ENCODE data around the gene RABIF.
"Not testable (repeated sequence)": the region's sequence is repeated elsewhere in the genome, so short reads cannot be mapped to it uniquely, and the experiment has no call there.

The RABIF gene

GRCh38 chr1:202888531-202889360 is at the start of gene RABIF:
RABIF (minus strand) TSS chr1:202889149; CDS start chr1:202889098, 51 bp downstream.
- DNase-seq = peak; percentile 98

DNA sequence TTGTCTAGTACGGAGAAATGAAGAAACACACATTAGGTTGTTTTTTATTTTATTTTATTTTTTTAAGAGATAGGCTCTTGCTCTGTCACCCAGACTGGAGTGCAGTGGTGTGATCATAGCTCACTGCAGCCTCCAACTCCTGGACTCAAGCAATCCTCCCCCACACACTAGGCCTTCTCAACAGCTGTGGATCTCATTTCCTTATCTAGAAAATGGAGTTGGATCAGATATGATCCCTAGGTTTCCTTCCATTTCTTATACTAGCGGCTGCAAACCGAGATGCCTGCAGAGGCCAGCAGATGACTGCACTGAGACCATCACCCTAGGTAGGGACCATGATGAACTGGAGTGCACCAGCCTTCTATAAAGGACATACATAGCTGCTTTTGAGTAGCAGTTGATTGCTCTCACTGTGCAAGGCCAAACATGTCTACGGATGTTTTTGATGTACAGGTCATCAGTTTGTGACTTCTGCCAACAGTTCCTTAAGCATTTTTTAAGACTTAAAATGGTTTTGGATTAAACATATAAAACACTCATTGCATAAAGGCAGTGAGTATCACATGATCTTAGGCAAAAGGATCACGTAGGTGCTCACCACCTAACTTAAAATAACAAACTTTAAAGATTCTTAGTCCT is 49.5 kb upstream of the RABIF start:
- no peak for DNase-seq

- not testable (repeated sequence) for DNase-seq
Observed at GRCh38 chr1:202936409-202936808, 47.5 kb upstream of the RABIF start.

DNA sequence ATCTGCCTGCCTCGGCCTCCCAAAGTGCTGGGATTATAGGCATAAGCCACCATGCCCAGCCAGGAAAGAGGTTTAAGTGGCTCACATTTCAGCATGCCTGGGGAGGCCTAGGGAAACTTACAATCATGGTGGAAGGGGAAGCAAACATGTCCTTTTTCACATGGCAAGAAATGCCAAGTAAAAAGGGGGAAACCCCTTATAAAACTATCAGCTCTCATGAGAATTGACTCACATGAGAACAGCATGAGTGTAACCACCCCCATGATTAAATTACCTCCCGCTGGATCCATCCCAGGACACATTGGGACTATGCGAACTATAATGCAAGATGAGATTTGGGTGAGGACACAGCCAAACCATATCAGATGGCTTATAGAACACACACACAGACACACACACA is 46.9 kb upstream of the RABIF start:
- no peak for DNase-seq

DNA sequence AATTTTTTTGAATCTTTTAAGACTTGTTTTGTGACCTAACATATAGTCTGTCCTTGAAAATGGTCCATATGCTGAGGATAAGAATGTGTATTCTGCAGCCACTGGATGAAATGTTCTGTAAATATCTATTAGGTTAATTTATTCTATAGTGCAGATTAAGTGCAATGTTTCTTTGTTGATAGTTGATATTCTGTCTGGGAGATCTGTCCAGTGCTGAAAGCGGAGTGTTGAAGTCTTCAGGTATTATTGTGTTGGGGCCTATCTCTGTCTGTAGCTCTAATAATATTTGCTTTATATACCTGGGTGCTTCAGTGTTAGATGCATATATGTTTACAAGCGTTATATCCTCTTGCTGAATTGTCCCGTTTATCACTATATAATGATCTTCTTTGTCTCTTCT is 45.8 kb upstream of the RABIF start:
- no peak for DNase-seq

DNA sequence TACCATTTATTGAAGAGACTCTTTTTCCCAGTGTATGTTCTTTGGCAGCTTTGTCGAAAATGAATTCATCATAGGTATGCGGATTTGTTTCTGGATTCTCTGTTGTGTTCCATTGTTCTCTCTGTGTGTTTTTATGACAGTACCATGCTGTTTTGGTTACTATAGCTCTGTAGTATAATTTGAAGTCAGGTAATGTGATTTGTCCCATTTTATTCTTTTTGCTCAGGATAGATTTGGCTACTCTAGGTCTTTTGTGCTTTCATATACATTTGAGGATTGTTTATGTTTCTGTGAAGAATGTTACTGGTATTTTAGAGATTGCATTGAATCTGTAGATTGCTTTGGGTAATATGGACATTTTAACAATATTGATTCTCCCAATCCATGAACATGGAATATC is 43.5 kb upstream of the RABIF start:
- DNase-seq = no peak

- peak; percentile 96 for DNase-seq
Observed at GRCh38 chr1:202926581-202927491, 37.9 kb upstream of the RABIF start, which contains the start of gene KLHL12. KLHL12 (minus strand) TSS chr1:202927234; CDS start chr1:202925162, 2,072 bp downstream.

DNA sequence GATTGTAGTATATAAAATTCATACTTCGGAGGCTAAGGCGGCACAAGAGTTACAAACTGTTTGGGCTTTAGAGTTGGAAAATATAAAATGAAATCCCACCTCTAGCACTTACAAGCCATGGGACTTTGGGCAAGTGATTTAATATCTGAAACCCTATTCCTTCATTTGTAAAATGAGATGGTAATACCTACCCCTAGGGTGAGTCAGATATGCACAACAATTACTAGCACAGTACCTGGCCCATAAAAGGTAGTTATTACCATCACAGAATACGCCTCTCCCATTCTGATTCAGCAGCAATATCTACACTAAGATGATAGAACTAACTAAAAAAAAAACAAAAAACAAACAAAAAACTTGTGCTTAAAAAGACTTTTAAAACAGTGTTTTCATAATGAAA is 34.6 kb upstream of the RABIF start:
- no peak for DNase-seq

DNA sequence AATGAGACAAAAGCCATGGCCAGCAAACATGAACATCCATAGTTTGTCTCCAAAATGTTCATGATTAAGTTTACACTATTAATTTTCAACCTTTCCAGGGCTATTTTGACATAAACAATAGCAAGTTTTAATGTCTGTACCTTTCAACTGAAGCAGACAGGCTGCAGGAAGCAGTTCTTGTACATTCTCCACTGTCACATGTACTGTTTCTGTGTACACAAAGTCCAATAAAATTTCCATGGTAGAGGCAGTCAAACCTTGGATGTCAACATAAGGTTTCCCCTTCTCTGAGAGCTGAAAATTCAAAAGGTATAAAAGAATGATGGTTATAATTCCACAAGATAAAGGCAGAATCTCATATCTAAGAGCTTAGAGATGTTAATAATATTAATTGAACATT is 30.7 kb upstream of the RABIF start:
- DNase-seq = no peak

GRCh38 chr1:202915146-202915545 is 26.2 kb upstream of the RABIF start:
- no peak for DNase-seq

GRCh38 chr1:202912476-202912875 is 23.5 kb upstream of the RABIF start:
- not testable (repeated sequence) for DNase-seq

DNA sequence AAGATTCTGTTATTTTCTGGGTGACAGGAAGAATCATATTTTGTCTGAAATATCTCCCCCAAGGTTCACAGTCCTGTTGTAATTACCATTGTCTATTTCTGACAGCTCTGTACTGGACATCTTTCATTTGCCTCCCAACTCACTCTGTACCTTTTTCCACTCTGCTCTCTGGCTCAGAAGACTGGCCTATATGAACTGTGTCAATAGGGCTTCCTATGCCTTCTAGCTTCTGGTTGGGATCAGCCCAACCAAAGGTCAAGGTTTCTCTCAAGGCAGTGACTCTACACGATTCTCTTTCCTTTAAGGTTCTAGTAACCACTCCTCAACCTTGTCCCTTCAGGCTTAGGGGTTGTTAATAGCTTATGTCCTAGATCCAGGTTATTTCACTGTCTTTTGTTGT is 20.5 kb upstream of the RABIF start:
- no peak for DNase-seq

GRCh38 chr1:202908998-202909397 is 20.0 kb upstream of the RABIF start:
- DNase-seq = no peak

DNA sequence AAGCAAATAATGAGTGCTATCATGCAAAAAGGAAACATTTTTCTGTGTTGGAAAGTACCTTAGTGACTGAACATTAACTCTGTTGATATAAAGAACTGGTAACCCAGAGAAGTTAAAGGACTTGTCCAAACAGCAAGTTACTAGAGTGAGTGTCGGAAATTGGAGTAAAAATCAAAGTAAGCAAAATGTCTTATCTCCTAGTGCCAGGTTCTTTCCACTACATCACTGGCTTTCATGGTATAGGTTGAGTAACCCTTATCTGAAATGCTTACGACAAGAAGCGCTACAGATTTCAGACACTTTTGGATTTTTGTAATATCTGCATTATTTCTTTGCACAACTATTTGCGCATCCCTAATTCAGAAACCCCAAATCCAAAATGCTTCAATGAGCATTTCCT is 16.4 kb upstream of the RABIF start:
- no peak for DNase-seq

GRCh38 chr1:202903808-202904207 is 14.9 kb upstream of the RABIF start:
- DNase-seq = not testable (repeated sequence)

- no peak for DNase-seq
Observed at GRCh38 chr1:202901555-202901954, 12.6 kb upstream of the RABIF start.

DNA sequence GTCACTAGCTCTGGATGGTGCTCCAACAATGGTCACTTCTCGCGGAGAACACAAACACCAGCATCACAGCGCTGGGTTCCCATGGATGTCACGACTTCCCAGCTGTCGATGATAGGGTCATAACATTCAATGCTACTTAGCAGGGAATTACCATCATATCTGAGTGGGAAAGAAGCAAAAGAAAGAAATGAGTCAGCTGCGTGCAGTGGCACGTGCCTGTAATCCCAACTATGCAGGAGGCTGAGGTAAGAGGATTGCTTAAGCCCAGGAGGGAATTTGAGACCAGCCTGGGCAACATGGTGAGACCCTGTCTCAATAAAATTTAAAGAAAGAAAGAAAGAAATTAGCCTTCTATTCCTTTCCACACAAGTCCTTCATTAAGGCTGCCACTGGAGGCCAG is 3.6 kb upstream of the RABIF start:
- DNase-seq = no peak

GRCh38 chr1:202890392-202890791 is 1.4 kb upstream of the RABIF start:
- no peak for DNase-seq

DNA sequence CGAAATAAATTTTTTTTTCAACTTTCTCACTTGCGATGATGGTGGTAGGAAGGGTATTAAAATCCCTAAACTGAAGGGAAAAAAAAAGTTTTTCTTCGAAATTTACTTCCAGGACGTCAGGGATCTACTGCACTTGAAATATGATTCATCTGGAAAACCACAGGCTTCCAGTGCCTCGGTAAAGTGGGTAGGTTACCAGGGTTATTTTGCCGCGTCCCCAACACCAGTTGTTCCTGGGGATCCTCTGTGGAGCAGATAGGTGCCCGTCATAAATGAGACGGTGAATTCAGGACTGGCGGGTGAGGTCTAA is 773 bp downstream of the RABIF start:
- DNase-seq = peak; percentile 63

- DNase-seq = no peak
Observed at GRCh38 chr1:202880961-202881460, 7.9 kb downstream of the RABIF start.

- no peak for DNase-seq
Observed at GRCh38 chr1:202880062-202880461, 8.9 kb downstream of the RABIF start.

DNA sequence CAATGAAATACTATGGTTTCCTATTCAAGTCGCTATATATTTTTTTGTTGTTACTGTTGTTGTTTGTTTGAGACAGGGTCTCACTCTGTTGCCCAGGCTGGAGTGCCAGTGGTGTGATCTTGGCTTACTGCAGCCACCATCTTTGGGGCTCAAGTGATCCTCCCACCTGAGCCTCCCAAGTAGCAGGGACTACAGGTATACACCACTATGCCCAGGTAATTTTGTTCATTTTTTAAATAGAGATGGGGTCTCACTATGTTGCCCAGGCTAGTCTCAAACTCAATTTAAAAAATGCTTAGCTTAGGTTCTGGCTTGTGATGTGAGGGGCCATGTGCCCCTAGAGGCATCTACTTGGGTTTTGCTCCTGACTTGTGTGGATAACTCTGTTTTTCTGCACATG is 9.8 kb downstream of the RABIF start:
- no peak for DNase-seq

DNA sequence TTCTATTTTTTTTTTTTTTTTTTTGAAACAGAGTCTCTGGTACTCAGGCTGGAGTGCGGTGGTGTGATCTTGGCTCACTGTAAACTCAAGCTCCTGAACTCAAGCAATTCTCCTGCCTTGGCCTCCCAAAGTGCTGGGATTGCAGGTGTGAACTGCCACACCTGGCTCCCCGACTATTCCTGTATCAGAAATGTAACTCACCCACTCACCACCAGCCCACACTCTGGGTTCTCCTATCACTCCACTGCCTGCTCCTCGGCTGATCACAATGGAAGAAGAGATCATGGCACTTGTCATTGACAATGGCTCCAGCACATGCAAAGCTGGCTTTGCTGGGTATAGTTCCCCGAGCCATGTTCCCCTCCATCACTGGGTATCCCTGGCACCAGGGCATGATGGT is 15.9 kb downstream of the RABIF start:
- DNase-seq = no peak
